Stimulated activated CD4-positive, alpha-beta T cell treated with anti-CD3 and anti-CD28 coated beads, Interleukin-15, amount 100 ng/mL, for 48 hours (primary cell): Measurements from ENCODE around the gene HAT1.
"Not testable (repeated sequence)": the region's sequence is repeated elsewhere in the genome, so short reads cannot be mapped to it uniquely, and the experiment has no call there.

ENCODE experiments used
- DNase-seq, 2 donors: peaks; one replicate each; pipeline ENCODE4 v3.0.0-alpha.2; 2020; ENCODE audit warnings: low read depth in 2 of 2

HAT1 gene

DNA sequence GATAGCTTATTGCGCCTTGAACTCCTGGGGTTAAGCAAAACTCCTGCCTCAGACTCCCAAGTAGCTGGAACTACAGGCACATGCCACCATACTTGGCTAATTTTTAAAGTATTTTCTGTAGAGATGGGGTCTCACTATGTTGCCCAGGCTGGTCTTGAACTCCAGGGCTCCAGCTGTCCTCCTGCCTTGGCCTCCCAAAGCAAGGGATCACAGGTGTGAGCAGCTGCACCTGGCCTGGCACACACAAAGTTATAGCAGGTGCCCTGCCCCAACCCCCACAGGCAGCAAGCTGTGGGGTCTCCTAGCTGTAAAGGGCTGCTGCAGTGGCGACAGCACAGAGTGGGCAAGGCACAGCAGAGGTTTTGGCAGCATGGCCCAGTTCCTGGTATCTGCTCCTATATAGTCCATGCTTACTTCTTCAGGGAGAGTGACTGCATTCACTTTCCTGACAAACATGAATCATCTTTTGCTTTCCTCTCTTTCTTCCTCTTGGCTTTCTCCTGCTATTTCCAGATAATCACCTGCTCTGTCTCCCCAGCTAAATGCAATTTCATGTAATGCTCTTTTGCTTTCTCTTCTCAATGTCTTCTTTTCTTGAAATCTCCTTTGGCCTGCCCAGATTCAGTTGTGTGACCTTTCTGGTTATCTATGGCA lies 50.2 kb downstream of the HAT1 start:
- DNase-seq: no peak

DNA sequence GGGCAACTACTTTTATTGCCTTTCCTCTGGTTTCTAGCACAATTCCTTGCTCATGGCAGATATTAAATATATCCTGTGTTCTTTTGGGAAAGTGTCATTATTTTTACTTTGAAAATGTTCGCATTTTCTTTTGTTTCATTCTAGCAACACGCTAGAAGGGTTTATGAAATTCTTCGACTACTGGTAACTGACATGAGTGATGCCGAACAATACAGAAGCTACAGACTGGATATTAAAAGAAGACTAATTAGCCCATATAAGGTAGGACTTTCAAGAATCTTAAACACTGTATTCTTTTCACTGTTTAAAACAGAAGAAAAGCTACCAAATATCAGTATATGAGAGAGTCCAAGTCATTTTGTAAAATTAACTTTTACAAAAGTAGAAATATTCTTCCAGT lies 56.8 kb downstream of the HAT1 start:
- DNase-seq: no peak

DNA sequence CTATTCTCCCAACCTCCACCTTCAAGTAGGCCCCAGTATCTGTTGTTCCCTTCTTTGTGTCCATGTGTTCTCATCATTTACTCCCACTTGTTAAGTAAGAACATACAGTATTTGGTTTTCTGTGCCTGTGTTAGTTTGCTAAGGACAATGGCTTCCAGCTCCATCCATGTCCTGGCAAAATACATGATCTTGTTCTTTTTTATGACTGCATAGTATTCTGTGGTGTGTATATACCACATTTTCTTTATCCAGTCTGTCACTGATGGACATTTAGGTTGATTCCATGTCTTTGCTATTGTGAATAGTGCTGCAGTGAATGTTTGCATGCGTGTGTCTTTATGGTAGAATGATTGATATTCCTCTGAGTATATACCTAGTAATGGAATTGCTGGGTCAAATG lies 61.7 kb downstream of the HAT1 start:
- not testable (repeated sequence) for DNase-seq

DNA sequence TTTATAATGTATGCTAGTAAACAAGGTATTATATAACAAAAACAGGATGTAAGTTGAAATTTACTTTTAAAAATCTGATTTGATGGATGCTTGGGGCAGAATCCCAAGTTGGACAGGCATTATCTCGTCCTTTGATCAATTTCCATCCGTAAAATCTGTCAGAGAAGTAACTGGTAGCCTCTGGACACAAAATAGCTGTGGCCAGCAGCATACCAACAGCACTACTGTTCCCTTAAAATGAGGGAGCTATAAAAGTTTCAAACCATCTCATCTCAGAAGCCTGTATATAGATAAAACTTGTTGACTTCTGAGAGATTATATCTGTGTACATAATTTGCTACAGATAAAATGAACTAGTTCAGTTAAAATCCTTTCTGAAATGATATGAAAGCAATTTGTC lies 62.8 kb downstream of the HAT1 start:
- no peak for DNase-seq

- DNase-seq: no peak
Observed at GRCh38 chr2:171986778-171987177, 64.5 kb downstream of the HAT1 start.

DNA sequence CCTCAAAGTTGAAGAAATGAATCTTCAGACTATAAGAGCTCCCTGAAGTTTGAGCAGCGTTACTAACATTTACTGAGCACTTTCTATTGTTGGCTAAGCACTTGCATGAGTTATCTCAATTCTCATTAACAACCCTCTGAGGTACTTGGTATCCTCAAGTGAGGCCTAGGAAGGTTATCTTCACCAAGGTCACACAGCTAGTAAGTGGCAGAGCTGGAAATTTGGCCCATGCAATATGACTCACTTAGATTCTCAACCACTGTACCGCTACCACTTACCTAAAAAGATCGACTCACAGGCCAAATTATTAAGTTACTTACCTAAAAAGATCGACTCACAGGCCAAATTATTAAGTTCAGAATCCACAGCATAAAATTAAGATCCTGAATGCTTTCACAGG lies 68.8 kb downstream of the HAT1 start:
- no peak for DNase-seq

DNA sequence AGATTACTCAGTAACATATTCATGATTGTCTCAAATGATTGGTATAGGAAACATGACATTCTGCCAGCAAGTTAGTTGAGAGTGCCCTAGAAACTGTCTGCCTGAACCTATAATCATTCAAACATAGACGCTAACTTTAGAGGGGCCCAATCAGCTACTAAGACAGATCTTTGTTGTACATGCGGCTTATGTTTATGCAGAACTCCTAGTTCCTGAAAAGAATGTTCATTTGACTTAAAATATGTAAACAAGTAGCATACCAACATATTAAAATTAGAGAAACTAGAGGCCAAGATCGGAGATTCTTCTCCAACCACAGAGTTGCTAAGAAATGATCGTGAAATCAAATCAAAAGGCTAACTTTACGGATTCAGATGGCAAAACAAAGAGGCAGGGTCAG lies 73.3 kb downstream of the HAT1 start:
- DNase-seq: no peak

DNA sequence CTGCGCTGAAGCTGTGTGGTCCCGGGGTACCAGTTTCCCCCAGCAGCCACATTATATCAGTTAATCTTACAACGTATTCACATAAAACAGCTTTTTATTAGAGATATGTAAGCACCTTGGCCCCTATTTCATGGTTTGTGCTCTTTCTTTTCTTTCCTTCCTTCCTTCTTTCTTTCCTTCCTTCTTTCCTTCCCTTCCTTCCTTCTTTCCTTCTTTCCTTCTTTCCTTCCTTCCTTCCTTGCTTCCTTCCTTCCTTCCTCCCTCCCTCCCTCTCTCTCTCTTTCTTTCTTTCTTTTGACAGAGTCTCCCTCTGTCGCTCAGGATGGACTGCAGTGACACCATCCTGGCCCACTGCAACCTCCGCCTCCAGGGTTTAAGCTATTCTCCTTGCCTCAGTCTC lies 73.8 kb downstream of the HAT1 start:
- DNase-seq: no peak

DNA sequence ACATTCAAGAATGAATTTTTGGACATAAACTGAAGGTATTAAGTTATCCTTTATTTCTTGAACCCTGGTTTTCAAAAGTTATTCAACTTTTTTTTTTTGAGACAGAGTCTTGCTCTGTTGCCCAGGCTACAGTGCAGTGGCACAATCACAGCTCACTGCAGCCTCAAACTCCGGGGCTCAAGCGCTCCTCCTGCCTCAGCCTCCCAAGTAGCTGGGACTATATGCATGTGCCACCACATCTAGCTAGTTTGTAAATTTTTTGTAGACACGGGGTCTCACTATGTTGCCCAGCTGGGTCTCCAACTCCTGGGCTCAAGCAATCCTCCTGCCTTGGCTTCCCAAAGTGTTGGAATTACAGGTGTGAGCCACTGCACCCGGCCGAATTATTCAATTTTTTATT lies 74.8 kb downstream of the HAT1 start:
- not testable (repeated sequence) for DNase-seq

DNA sequence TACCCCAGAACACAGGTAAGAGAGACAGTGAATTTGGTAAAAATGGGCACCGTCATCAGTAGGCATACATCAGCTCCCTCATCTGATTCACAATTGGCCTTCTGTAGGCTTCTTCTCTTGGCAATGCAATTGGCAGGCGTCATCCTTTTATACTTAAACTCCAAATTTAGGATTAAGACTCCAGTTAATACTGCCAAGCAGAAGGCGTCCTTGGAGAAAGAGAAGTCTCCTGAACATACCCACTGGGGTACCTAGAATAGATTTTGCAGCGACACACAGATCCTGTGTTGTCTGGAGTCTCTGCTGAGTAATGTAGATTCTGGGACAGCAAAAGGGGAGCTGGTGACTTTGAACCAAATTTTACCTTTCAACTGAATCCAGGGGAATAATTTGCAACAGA lies 76.9 kb downstream of the HAT1 start:
- no peak for DNase-seq

DNA sequence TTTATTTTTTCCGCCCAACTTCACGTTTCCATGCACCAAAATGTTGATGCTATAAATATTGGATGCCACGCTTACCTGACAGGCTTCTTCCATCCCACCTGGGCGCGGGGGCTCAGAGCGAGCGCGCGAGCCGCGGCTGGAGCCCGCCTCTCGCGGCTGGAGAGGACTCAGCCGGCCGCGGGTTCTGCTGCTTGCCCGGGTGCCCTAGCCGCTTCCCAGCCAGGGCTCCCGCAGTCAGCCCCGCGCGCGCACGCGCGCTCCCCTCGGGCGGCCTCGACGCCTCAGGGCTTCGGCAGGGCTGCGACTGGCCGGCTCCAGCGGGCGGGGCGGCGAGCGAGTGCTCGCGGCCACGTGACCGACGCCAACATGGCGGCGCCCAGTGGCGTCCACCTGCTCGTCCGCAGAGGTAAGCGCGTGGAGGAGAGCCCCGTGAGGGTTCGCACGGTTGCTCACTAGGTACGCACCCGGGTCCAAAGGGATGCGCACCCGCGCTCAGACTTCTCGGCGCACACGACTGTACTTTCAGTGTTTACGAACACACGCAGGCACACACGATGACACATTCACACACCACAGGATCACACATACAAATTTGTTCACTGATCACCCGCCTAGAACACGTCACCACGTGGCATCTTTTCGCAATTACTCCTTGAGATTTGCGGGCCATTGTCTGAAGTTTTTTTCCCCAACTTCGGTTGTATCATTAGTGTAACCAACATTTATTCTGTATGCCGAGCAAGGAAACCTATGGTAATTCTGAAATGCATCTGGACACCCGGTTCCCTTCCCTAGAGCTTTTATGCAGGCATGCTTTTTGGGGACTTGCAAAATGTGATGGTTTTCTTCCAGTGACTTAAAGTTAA lies 77.6 kb downstream of the HAT1 start, which contains the start of gene METAP1D:
Gene METAP1D, plus strand, starts transcription at position 350 of the 866 bp plus-strand sequence. Its CDS starts 17 bp downstream, at position 367.
- DNase-seq: peak; percentile 77 to 86

GRCh38 chr2:172000696-172001361 lies 78.6 kb downstream of the HAT1 start:
- DNase-seq: no peak

- DNase-seq: no peak
Observed at GRCh38 chr2:172007372-172007771, 85.1 kb downstream of the HAT1 start.

DNA sequence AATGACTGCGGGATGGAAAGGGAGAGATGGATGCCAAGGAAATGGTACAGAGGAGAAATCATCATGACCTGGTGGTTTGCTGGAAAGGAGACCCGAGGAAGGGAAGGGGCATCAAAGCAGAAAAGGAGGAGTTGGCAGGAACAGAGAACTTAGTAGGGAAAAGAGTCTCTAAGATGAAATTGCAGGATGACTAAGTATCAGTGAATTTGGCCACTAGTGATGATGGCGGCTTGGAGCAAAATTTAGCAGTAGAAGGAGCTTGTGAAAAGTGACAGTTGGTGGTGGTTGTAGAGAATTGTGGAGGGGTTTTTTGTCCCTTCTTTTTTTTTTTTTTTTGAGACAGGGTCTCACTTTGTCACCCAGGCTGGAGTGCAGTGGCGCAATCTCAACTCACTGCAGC lies 87.6 kb downstream of the HAT1 start:
- no peak for DNase-seq

- DNase-seq: no peak
Observed at GRCh38 chr2:172011812-172012575, 89.7 kb downstream of the HAT1 start.

DNA sequence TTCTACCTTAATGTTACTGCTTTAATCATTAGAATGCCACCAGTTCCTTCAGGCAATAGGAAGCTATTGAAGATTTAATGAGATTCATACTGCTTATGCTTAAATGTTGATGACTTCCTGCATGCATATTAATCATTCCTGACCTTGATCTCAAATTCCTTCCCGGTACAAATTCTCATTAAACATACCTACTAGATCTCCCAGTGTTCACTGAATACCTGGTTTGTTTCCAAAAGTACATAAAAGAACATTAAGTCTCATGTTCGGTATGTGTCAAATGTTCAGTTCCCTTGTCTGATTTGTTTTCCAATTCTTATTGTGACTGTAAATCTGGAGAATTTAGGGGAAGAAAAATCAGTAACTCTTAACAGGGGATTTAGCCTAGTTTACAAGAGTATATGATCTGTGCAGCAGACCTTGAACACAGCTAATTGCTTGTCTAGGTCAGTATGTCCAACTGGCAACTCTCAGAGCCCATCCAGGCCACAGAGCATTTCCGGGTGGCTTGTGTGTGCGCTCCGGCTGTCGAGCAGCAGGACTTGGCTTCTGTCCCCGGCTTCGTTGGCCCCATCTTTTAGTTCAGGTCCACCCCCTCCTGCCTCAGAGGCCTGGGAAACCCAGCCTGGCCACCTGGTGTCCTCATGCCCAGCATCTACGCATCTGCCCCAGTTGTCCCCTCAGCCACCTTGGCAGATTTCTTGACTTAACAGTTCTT lies 90.6 kb downstream of the HAT1 start:
- no peak for DNase-seq

- DNase-seq: no peak
Observed at GRCh38 chr2:172013396-172013795, 91.1 kb downstream of the HAT1 start.

GRCh38 chr2:172021074-172021931 lies 99.0 kb downstream of the HAT1 start:
- DNase-seq: no peak

GRCh38 chr2:172021955-172022354 lies 99.7 kb downstream of the HAT1 start:
- DNase-seq: no peak

- no peak for DNase-seq
Observed at GRCh38 chr2:172031536-172031935, 109.3 kb downstream of the HAT1 start.
